ENCODE results near the gene EPSTI1.
"Not testable (repeated sequence)": the region's sequence is repeated elsewhere in the genome, so short reads cannot be mapped to it uniquely, and the experiment has no call there.

Gene EPSTI1

DNA sequence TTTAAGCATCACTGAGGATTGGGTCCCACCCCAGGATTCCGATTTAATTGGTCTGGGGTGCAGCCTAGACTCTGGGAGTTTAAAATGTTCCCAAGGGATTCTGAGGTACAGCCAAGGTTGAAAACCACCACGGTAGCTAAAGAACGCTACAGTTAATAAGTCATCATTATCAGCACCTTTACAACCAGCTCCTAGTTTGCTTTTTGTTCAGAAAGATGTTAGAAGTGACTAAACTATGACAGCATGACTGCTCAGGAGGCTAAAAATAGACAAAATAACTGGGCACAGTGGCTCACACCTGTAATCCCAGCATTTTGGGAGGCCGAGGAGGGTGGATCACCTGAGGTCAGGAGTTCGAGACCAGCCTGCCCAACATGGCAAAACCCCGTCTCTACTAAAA is 11.7 kb upstream of the EPSTI1 start:
- FAIRE-seq: no peak

DNA sequence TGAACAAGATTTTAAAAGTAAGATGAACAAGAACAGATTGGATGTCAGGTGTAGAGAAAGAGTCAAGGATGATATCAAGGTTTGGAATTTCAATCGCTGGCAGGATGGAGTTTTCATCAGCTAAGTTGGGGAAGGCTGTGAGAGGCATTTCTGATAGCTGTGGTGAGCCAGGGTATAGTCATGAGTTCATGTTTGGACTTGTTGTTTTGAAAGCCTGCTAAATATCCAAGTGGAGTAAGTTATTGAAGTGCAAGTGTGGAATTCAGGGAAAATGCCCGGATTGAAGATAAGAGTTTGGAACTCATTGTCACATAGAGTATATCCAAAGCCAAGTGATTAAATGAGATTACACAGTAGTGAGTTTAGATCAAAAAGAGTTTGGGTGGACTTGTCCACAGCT is 11.0 kb upstream of the EPSTI1 start:
- FAIRE-seq: no peak

DNA sequence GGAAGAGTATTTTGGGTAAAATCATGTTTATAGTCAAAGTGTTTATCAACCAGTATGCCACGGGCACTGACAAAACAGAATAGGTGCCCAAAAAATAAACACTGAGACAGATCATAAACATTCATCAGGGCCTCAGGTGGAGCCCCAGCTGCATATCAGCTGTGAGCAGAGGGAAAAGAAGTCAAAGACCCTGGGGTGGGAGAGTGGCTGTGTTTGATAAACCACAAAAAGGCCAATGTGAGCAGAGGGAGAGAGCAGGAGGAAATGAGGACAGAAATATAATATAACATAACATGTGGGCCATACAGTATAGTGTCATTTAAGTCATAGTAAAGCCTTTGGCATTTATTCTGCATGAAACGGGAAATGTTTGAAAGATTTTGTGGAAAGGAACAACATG is 10.0 kb upstream of the EPSTI1 start:
- FAIRE-seq: no peak

DNA sequence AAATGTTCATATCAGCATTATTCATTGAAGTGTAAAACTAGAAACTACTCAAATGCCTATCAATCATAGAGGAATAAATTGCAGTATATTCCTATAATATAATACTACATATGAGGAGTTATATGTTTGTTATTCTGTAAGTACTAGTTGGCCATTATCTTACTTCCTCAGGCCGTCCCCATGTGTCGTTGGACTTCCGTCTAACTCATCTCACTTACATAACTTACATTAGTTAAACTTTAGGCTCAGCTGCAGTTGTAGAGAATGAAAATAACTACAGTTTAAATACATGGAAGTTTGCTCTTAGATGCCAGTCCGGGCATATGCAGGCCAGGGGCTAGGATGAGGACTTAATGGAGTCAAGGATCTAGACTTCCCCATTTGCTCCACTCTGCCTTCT is 8.6 kb upstream of the EPSTI1 start:
- no peak for FAIRE-seq

DNA sequence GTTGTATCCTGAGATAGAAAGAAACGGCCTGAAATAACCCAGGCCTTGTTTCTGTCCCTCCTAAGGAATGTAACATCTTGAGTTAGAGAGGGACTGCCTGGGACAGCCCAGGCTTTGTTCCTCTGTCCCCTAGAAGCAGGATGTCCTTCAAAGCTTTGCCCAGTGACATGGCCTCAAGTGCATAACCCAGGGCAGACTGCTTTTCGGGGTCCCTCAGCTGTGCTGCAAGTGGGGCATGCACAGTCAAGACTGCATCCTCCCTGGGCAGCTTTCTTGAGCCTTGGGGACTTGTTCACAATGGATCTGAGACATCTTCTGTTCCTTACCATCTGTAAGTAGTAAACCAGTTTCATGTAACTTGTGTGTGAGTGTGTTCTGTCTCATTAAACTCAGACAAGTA is 7.5 kb upstream of the EPSTI1 start:
- FAIRE-seq: no peak

DNA sequence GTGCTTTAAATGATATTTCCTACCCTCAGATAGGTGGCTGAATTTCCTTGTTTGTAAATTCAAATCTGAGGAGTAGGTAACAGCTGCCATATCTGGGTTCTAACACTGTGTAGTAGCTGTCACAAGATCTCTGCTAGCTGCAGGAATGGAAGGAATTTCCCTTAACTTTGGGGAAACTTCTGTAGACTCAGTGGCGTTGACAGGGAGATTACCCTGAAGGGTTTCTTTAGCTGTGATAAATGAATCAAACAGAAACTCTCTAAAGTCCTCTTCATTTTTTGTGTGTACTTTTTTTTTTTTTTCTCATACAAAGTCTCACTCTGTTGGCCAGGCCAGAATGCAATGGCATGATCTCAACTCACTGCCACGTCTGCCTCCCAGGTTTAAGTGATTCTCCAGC is 5.3 kb upstream of the EPSTI1 start:
- FAIRE-seq: no peak

DNA sequence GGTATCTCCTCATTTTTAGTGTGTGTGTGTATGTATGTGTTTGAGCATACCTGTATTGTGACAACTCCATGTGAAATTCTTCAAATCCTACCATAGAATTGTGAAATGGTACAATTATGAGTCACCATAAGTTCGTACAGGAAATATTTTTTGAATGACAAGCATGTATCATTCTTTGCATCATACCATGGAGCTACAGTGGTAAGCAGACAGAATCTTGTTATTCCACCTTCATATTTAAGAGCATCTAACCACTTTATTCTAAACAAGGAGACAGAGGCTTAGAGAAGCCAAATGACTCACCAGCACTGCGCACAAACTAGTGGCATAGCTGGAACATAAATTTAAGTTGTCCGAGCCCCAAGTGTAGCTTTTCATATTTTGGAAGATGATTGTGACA is 4.5 kb upstream of the EPSTI1 start:
- no peak for FAIRE-seq

DNA sequence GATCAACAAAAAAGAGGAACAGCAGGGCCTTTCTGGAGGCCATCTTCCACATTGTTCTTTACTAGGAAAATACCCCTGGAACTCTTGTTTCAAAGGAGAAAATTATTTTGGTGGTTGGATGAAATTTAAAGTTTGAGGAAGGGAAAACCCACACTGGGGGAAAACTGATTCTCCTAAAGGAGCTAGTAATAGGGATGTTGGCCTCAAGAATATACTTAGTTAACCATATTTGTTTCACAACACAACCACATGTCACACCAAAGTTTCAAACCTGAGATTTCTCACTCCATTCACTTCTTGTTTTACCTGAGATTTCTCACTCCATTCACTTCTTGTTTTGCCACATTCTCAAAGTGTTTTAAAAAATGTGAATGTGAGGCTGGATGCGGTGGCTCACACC is 2.8 kb upstream of the EPSTI1 start:
- FAIRE-seq: no peak

DNA sequence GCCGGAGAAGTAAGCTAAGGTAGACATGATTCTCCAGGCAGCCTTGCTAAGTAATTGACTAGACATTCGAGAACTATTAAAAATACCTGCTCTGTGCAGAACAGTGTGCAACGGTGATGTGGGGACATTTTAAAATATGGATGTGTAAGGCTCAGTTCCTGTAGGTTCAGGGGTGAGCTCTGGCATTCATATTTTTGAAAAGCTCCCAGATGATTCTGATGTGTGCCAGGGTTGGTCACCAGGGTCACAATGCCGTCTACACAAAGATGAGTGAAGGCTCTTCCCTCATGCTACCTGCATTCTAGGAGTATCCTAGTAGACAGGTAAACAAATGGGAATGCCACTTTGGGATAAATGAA is 702 bp upstream of the EPSTI1 start:
- FAIRE-seq: no peak

DNA sequence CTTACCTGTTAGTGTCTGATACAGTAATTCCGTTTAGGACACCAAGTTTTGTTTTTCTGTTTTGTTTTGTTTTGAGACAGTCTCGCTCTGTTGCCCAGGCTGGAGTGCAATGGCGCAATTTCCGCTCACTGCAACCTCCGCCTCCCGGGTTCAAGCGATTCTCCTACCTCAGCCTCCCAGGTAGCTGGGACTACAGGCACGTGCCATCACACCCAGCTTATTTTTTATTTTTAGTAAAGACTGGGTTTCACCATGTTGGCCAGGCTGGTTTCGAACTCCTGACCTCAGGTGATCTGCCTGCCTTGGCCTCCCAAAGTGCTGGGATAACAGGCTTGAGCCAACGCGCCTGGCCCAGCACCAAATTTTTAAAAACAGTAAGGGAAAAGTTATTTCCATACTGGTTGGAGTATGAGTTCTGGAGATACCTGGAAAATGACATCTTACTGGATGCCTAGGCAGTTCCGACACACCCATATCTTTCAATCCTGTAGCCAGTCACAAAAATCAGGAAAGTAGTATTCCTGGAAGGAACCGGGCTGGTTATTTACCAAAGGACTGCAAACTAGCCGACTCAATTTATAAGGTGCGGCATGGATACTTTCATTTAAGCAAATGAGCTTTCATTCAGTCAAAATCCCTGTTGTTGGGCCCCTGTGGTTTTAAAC is 676 bp downstream of the EPSTI1 start:
- FAIRE-seq: not testable (repeated sequence)

DNA sequence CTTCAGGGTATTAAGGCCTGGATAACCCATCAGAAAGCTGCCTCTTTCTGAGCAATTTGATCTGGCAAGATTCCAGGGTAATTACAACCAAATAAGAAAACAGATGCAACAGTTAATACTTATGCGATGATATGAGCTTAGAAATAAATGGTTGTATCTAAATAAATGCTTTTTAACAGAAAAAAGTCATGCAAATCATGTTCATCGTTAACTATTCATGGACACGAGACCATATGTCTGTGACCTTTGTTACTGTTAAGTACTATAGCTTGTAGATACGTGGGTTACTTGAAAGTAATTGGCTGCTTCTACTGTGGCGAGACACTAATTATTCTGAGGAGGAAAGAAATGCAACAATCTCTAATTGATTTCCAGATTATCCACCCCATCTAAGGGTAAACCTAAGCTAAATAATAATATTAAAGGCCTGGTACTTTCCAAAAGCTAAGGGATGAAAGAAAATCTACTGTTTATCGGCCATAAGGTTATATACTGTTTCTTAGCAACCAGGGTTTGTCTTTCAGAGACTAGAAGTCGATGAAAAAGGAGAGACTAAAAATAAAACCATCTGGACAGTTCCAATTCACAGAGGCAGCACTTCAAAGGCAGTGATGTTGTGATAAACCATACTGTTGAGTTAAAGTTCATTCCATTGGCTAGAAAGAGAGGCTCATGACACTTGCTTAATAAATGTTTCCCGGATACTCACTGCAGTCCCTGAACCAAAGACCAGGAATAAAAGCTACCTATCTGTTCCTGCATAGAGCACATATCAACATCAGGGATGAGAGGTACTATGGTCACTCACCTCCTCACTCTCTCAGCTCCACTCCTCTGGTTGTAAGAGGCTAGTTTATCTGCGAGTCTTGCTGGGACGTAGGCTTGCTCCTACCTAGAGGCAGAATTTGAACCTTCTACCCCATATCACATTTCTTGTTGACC is 1.5 kb downstream of the EPSTI1 start:
- FAIRE-seq: no peak

DNA sequence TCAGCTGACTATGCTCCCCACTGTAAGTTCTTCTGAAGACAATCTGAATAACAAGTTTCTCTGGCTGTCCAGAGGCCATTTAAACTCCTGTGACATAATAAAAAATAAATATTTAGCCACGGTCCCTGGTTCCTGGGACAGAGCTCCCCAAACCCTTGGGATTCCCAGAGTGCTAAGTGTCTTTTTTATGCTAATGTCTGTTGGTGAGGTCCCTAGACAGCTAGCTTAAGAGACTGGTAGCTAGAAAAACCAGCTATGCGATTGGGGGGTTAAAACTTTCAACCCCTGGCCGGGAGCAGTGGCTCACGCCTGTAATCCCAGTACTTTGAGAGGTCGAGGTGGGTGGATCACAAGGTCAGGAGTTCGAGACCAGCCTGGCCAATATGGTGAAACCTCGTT is 5.9 kb downstream of the EPSTI1 start:
- no peak for FAIRE-seq

DNA sequence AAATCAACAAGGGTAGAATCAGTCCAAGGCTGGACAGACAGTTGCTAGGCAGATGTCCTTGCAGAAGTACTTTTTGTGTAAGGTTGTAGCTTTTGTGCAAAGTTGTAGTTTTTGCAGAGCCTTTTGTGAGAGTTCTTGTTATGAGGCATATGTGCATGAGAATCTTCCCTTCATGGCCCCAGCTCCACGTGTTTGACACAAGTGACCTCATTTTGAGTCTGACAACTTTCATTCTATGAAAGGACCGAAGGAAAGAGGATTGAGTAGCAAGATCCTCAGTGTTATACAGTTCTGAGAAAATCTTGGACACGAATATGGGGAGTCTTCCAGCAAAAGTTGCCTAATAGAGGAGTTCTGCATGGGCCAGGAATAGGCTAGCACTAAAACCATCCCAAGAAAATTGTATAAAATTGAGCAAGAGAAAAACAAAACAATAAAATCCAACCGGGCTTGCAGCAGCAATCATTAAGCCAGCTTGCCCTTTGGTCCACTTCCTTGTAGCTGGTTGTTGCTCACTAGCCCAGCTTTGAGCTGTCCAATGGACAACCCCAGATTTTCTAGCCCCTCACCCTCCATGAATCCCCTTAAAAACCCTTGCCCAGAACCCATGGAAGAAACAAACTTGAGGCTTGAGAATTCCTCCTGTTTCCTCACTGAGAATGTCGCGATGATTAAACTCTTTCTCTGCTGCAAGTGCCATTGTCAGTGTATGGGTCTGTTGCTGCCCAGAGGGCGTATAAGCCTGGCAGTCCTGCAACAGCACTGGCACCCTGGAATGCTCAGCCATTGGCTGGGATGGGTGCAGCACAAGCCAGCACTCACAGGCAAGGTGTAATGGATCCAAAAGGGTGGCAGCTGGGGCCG is 6.5 kb downstream of the EPSTI1 start:
- no peak for FAIRE-seq

DNA sequence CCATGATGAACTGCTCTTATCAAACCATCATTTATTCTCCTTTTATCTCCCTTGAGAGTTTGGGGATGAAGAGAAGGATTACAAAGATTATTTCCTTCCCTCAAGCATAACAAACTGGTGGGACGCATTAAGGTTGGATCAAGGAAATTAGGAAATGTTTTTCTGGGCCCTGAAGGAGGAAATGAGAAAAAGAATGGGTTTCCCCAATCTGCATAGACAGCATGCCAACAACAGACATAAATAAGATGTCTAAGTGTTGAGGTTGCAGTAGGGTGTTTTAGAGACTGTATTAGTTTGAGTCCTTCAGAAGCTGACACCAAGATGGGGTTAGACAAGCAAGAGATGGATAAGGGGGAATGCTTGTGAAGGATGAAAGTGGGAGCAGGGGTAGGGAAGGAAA is 7.3 kb downstream of the EPSTI1 start:
- no peak for FAIRE-seq

DNA sequence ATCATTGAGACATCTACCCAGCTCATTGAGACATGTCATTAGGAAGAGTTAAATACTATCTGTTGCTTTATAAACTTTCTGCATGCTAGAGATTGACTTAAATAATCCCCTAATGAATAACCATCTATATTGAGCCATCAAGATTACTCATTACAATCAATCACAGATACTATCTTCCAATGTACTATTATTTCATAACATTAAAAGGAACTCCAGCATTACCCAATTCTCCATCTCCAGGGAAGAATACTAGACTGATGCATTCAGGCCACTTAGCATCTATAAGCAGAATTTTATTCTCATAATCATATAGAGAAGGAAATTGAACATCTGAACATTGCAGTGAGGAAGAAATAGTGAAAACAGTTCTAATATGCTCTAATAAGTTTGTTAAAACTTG is 8.0 kb downstream of the EPSTI1 start:
- no peak for FAIRE-seq

DNA sequence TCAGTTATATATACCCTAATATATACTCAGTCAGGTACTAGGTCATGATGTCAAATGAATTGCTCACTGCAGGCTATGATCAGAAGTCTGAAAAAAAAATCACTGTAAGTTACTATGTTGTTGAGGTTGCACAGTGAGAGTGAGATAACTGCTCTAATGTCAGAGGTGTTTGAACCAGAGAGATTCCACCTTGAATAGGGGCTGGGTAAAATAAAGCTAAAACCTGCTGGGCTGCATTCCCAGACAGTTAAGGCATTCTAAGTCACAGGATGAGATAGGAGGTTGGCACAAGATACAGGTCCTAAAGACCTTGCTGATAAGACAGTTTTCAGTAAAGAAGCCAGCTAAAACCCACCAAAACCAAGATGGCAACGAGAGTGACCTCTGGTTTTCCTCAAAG is 10.2 kb downstream of the EPSTI1 start:
- FAIRE-seq: no peak

DNA sequence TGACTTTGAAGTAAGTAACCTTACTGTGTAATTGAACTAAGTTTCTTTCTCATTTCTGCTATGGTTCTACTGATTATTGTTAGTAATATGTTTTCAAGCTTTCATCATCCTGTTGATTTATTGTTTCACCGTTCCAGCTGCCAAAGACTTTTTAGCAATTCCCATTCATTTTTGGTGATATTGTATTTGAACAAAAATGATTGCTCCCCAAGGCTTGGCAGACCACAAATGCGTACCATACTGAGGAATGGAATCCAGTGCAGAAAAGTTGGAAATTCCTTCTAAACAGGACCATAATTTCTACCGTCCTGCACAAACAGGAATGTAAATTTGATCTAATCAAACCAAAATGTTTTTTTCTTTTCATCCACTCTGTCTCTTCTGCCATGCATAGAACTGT is 10.7 kb downstream of the EPSTI1 start:
- FAIRE-seq: no peak

DNA sequence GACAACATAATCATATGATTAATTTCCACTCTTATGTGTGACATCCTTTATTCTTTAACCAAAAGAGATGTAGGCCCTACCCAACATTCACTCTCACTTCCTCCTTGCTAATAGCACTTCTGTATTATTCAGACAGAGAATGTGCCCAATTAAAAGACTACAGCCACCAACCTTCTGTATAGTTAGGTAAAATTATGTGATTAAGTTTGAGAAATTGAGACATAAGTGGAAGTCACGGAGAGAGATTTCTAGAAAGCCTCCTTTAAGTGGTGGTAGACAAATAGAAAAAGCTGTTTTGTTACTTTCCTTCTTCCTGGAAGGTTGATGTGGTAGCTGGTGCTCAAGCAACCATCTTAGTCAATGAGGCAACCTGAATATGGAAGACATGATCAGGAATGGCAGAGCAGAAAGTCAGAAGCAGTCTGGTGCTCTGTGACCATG is 14.8 kb downstream of the EPSTI1 start:
- no peak for FAIRE-seq

DNA sequence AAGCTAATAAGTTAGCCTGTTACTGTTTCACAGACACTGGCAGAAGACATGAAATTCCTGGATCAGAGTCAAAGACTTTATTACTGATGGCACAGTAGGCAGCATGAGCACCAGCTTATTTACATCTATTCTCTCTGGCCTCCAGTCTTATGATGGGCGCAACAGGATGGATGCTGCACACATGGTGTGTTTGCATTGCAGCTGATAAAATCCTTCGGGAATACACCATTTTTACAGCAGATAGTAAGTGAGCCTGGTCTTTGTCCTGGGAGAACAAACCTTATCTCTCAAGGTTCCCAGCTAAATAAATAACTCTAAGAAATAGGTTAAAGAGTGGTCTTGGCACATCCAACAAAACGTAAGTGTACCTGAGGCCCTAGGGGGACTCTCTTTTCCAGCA is 16.0 kb downstream of the EPSTI1 start:
- FAIRE-seq: no peak

DNA sequence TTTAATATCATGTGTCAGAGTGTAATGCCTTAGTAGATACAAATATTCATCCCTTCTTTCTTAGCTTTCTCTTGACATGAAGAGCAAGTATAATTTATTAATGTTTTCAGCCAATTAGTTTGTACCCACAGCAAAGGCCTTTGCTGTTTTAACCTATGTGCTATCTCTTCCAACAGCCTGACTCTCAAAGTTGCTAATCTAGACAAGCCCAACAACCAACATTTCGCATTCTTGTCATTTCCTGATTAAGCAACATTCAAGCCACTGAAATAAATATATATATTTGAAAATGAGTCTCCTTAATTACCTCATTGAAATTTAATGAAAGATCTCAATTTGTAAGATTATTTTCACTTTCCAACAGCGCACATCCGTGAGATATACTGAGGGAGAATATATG is 18.5 kb downstream of the EPSTI1 start:
- FAIRE-seq: no peak

DNA sequence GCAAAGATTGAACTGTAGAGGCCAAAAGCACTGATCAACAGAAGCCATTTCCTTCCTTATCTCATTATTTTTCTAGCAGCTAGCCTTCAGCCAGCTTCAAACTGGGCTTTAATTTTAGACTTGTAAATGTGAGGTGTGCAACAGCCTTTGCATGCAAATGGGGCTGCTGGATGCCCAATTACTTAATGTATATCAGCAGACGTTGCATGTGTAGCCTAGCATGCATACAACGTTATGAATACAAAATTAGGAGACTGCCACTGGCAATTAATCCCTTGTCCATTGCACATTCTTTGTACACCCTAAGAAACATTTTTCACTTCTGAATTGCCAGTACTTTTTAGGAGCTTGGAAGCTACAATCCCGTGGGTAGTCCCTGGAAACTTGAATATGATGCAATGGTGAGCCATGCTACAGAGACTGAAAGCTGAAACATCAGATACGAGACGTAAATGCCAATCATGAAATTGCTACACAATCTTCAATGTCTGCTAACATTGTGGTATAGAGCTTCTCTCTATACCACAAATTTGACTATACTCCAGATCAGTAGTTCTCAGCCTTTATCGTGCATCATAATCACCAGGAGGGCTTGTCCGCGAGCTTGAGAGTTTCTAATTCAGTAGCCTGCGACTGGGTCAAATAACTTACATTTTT is 20.2 kb downstream of the EPSTI1 start:
- FAIRE-seq: no peak

DNA sequence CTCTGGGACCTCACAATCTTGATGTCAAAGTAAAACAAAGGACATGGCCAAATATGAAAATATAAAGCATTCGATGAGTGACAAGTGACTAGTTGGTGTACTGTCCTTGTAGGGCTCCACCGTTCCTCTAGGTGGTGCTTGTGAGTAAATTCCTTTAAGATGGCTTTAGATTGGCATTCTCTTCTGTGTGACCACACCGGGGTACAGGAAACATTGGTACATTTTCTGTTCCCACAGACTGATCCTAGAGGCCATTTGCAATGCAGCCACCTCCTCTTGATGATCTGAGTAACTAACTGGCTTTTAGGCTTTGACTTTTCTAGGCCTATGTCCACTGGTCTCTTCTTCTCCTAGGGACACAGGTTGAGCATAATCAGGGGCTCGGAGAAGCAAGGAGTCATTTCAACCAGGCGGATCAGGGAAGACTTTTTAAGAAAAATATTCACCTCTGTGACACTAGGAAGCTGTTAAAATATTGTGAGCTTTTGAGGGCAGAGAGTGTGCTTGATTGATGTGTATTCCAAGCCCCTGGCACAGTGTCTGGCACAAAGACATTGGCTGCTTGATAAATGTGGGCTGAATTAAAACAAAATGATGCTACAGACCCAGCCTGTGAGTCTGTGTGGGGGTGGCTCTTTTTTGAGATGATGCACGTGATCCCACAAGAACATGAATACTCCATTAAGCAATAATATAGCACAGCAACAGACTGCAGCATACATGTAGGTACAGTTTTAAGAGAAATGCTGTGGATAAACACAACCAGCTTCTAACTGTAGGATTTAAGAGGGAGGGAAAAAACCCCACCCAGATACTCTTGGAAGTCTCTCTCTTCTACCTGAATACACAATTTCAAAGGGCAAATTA is 21.0 kb downstream of the EPSTI1 start:
- no peak for FAIRE-seq
